ENCODE measurements around the gene USP13.

USP13 gene

DNA sequence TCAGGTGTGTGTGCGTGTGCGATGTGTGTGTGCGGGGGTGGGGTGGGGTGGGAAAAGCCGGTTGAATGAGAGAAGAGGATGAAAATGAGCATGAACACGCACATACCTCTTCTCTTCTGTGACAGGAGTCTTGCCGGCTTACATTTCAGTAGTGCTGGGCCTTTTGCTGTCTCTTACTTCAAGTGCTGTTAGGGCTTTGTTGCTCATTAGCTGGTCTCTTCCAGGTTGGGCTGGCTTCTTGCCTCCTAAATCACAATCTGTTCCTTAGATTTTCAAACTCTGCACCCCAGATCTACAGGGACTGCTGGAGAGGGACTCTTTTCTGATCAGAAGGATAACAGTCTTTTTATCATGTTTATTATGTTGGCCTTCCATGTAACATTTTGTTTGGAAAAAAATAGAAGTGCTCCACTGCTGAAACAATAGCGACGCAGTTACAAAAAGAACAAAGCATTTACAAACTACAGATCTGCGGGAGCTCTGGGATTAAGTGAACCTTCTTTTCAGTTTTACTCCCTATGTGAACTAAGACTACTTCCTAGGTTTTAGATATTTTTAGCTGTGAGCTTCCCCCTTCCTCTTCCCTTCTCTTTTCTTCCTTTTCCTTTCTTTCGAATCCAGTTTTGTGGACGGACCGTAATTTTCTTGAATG lies 48.5 kb downstream of the USP13 start:
- DNase-seq, result no peak

GRCh38 chr3:179702271-179702947 lies 49.6 kb downstream of the USP13 start:
- no peak for DNase-seq

DNA sequence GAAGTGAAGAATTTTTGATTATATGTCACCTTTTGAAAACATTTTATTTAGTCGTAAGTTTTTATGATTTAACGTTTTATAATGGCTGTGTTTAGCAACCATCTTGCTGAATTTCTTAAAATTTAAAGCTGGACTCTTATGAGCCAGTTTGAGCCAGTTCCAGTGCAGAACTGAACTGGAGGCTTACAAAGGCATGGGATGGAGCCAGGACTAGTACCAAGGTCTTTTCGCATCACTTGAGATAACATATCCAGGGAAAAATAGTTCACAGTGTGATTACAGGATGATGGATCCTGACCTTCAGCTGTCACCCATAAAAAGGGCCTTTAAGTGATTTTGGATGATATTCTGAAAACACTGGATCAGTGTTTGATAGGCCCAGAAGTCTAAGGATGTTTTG lies 51.0 kb downstream of the USP13 start:
- DNase-seq, result no peak

- no peak for DNase-seq
These were observed 53.4 kb downstream of the USP13 start for GRCh38 chr3:179706233-179706632.

DNA sequence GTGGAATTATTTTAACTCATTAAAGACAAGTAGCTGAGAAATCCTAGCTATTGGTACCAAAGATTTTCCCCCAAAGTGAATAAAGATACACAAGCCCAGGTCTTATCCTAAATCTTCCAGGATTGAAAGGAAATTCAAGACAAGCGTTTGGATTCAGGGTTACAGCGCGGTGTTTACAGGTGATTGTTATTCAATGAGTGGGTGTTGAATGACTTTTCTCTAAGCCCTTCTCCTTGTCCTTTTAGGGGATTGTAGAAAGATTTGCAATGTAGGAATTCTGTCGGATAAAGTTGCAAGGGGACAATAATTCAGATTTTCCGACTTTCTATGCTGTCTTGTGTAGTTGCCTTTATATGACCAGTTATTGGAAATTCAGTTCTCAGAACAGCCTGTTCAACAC lies 57.2 kb downstream of the USP13 start:
- no peak for DNase-seq

GRCh38 chr3:179713643-179714090 lies 60.8 kb downstream of the USP13 start:
- no peak for DNase-seq

GRCh38 chr3:179715582-179715981 lies 62.7 kb downstream of the USP13 start:
- no peak for DNase-seq

DNA sequence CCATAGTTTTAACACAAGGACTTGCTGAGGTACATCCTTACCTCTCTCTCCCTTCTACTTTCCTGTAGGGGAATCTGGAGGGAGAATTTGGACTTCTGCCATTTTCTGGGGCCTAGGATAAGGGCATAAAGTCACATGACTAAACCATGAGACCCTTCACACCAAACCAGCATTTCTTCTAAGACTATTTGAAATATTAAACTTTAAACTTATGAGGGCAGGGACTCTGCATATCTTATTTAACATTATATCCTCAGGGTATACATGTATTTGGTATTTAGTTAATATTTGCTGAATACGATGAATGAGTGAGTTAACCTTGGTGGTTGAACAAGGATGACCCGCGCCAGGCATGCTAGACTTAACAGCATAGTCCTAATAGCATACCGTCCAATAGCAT lies 63.4 kb downstream of the USP13 start:
- no peak for DNase-seq

- no peak for DNase-seq
These were observed 64.0 kb downstream of the USP13 start for GRCh38 chr3:179716811-179717210.

DNA sequence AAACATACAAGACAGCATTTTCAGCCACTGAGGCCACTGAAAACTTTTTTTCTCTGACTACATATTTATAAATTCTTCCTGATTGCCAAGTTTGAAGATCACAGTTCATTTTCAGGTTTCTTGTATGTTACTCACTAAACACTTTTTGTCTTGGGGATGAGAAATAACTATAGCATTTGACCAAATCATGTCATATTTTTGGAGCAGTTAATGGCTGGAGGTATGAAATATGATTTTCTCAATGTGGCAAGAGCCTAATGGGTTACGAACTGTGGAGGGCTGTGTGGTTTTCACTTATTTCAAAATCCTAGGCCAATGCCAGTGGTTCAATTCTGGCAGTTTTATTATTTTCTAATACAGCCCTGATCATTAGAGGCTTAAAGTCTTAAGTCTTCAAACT lies 64.4 kb downstream of the USP13 start:
- no peak for DNase-seq

GRCh38 chr3:179719048-179719734 lies 66.4 kb downstream of the USP13 start:
- no peak for DNase-seq

GRCh38 chr3:179720196-179720595 lies 67.4 kb downstream of the USP13 start:
- DNase-seq, result no peak

DNA sequence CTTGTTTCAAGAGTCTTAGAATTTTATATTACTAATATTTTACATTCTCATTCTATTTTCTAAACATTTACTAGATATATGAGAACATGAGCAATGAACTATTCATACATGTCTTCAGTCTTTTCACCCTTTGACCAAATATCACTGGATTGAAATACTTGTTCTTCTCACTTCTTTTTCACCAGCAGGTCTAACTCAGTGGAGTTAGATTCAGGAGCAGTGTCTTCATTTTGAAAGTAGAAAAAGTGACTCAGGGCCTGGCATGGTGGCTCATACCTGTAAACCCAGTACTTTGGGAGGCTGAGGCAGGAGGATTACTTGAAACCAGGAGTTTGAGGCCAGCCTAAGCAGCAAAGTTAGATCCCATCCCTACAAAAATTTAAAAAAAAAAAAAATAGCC lies 70.8 kb downstream of the USP13 start:
- no peak for DNase-seq

GRCh38 chr3:179726075-179726699 lies 73.3 kb downstream of the USP13 start:
- no peak for DNase-seq

- no peak for DNase-seq
These were observed 76.2 kb downstream of the USP13 start for GRCh38 chr3:179729086-179729485.

DNA sequence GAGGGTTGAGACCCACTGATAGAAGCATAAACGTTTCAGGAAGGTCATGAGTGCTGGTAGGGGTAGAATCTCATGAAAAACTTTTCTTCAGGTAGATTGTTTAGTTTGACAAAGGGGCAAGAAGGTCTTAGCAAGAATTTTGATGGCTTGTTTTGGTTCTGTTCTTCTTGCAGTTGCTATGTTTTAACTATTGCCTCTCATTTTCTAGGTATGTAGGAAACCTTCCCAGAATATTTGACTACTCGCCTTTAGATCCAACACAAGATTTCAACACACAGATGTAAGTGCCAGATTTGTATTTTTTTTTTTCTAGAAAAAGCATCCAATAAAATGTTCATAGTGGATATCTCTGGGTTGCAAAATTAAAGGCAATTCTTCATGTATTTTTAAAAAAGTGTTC lies 77.1 kb downstream of the USP13 start:
- DNase-seq, result no peak

- no peak for DNase-seq
These were observed 77.7 kb downstream of the USP13 start for GRCh38 chr3:179730506-179730905.

DNA sequence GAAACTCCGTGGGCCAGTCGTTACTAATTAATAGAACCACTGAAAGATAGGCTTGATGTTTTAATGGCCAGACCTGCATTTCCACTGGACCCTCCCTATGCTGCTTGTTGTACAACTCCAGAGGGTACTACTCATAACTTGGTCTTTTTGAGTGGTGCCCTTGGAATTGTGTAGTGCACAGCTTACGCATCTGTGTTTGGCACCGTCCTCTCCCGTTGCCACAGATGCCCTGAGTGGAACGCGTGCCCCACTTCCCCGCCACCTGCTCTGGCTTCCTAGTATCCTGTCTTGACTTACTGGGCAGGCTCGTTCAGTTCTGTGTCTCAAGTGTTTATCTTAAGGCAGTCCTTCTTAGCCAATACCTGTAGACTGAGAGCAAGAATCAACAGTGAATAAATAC lies 78.7 kb downstream of the USP13 start:
- DNase-seq, result no peak

DNA sequence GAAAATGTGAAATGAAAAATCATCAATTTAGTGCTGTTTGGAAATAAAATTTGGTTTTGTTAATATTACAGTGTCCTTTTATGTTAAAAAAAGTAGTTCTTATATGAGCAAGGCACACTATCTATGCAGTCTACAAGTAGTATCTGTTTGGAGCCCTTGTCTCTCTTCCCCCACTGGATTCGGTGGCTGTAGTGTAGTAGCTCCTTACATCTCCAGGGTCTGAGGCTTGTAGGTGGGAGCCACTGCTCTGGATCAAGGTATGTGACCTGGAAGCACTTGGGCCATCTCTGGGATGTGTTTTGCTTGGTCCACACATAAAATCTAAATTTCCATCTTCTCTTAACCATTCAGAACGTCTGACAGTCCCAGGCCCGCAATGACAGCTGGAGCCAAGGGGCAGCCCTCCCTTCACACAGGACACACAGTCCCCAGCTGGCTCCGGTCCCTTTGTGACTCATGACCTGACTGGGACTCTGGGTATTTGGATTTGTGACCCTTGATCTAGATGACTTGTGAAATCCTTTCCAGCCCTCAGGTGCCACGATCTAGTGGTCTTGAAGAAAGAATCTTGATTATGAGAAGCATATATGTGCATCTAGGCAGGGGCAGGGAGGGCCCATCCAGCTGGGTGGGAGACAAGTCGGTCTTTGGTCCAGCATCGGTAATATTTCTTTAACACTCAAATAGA lies 80.0 kb downstream of the USP13 start:
- DNase-seq, result no peak

GRCh38 chr3:179733797-179734196 lies 81.0 kb downstream of the USP13 start:
- no peak for DNase-seq

DNA sequence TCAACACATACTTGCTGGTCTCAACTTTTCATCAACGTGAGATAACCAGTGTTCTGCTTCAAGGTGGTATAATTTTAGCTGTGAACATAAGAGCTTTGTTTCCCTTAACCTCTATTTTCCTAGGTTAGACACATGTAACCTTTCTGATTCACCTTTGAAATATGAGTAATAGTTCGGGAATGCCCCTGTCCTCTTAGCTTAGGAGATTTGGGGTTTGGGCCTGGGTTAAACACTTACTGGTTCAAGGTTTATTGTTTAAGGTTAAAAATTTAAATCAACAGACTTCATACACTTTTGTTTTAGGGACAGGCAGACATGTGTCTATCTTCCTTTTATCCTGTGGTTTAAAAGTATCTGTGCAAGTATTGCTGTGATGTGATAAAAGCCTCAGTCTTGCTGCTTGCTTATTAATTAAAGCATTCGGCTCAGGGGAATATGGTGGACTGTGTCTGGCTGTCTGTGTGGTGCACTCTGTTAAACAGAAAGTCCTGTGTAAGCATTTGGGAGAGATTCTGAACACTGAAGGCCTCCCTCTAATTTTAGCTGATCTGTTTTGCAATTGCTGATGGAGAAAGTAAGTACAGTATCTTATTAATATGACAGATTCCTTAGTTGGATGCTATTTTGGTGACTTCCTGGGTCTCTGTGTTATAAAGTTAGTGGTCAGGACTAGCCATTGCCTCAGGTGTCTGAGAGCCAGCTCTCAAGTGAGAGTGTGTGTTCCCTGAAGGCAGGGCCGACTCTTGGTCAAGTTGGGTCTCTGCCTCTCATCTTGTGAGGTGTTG lies 81.8 kb downstream of the USP13 start:
- DNase-seq, result no peak

DNA sequence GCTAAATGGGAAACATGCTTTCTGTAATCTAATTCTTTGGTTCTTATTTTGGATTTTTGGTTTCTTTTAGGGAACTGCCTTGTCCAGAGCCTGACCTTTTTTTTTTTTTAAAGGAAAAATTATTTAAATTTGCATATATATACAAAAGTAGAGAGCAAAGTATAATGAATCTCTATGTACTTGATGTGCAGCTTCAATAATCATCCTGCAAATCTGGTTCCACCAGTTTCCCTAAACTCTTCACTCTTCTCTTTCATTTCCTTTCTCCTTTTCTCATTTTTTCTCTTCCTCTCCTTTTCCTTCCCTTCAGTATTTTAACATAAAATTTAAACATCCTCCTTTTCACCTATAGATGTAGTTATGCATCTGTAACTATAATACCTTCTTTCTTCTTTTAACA lies 82.5 kb downstream of the USP13 start:
- DNase-seq, result no peak
